GM12878 (cell line): ENCODE results near the gene NCKAP5. TPM values are rescaled to one million over a fixed set of nuclear protein-coding genes. Genes with fewer than 3 reads are reported as not detected.

Experiments used
- ATAC-seq: fragments of 200-7000 bp; cut with Tn5 transposase; 3 replicates; pipeline ENCODE4 v1.9.1; 2020; ENCODE audit warnings: mild to moderate bottlenecking, moderate library complexity
- BruUV-seq: library from RNA; stranded (reverse); fragments of 400-500 nt; replicated peaks from 2 replicates; lab custom pipeline; 2021; lab: Mats Ljungman, UMichigan
- CTCF ChIA-PET: fragments of 300-600 bp; sonication (Branson Sonifier 250); formaldehyde crosslinking; extraction: SDS; loops from one replicate; lab custom pipeline; 2021; ENCODE audit warnings: inconsistent platforms; lab: Yijun Ruan, JAX
- POLR2A ChIA-PET: fragments of 350-600 bp; formaldehyde crosslinking; extraction: SDS; loops from one replicate; lab custom pipeline; 2021; ENCODE audit warnings: inconsistent platforms; lab: Charles Lee
- RAD21 ChIA-PET: fragments of 300-600 bp; sonication (Branson Sonifier 250); formaldehyde crosslinking; loops from one replicate; lab custom pipeline; 2023; ENCODE audit warnings: antibody characterized with exemption; ENCODE audit not compliant: unreplicated experiment; lab: Charles Lee
- SMC1A ChIA-PET: fragments of 300-600 bp; sonication (Branson Sonifier 250); formaldehyde crosslinking; loops from one replicate; lab custom pipeline; 2023; ENCODE audit not compliant: unreplicated experiment, uncharacterized antibody; lab: Charles Lee
- DNase-seq: peaks from one replicate; pipeline ENCODE4 v3.0.0-alpha.2; 2011; ENCODE audit warnings: low read depth, low spot score
- FAIRE-seq: peaks from 3 replicates; lab custom pipeline; 2011; peaks lifted over from hg19 to GRCh38; lab: Jason Lieb, UNC
- H2AFZ ChIP-seq: 2 replicates; pipeline ENCODE4 v1.6.0; 2011; ENCODE audit warnings: low read depth, low read length, control low read depth; ENCODE audit not compliant: control insufficient read depth
- H3K27ac ChIP-seq: 2 replicates; pipeline ENCODE4 v1.5.1; 2011; ENCODE audit warnings: control low read depth; ENCODE audit not compliant: control insufficient read depth, insufficient read depth
- H3K27me3 ChIP-seq, 2 experiments: replicated peaks in 1 of 2; 2 replicates each; pipeline versions ENCODE4 v1.6.0 to v1.6.1; 2011; ENCODE audit warnings: low read length in 1 of 2; ENCODE audit not compliant: control insufficient read depth in 2 of 2, insufficient read depth in 2 of 2
- H3K36me3 ChIP-seq, 2 experiments: 2 replicates each; pipeline ENCODE4 v1.5.1; 2011; ENCODE audit warnings: low read length in 1 of 2; ENCODE audit not compliant: control insufficient read depth in 2 of 2, insufficient read depth in 2 of 2
- H3K4me1 ChIP-seq: 2 replicates; pipeline ENCODE4 v1.6.1; 2011; ENCODE audit warnings: mild to moderate bottlenecking, low read length, moderate library complexity, mixed read lengths; ENCODE audit not compliant: control insufficient read depth, insufficient read depth
- H3K4me2 ChIP-seq: 2 replicates; pipeline ENCODE4 v1.6.0; 2011; ENCODE audit warnings: control low read depth; ENCODE audit not compliant: control insufficient read depth, insufficient read depth
- H3K4me3 ChIP-seq: fragments of 200-600 bp; sonication (generic); 2 replicates; pipeline ENCODE4 v1.5.1; 2016
- H3K79me2 ChIP-seq: 2 replicates; pipeline ENCODE4 v1.6.0; 2011; ENCODE audit warnings: low read length; ENCODE audit not compliant: control insufficient read depth, insufficient read depth
- H3K9ac ChIP-seq: 2 replicates; pipeline ENCODE4 v1.8.0; 2011; ENCODE audit warnings: low read length, control low read depth, mixed read lengths; ENCODE audit not compliant: control insufficient read depth, insufficient read depth
- H3K9me3 ChIP-seq: replicated peaks from 3 replicates; pipeline ENCODE4 v1.5.1; 2011; ENCODE audit warnings: mild to moderate bottlenecking, low read length; ENCODE audit not compliant: control insufficient read depth, insufficient read depth
- H4K20me1 ChIP-seq: 2 replicates; pipeline ENCODE4 v1.6.0; 2011; ENCODE audit not compliant: control insufficient read depth, insufficient read depth
- IRF4 ChIP-seq: IDR thresholded peaks from 2 replicates; pipeline ENCODE4 v1.6.1; 2011; ENCODE audit warnings: low read depth, low read length
- PAX5 ChIP-seq: IDR thresholded peaks from 2 replicates; pipeline ENCODE4 v1.6.1; 2011; ENCODE audit warnings: low read depth, low read length, borderline replicate concordance
- POLR2AphosphoS5 ChIP-seq: IDR thresholded peaks from 2 replicates; pipeline ENCODE4 v1.6.1; 2011; ENCODE audit warnings: mild to moderate bottlenecking, low read length, inconsistent platforms
- STAT1 ChIP-seq: fragments of 450-650 bp; conservative IDR thresholded peaks from 2 replicates; pipeline ENCODE4 v1.6.1; 2014; ENCODE audit warnings: antibody characterized with exemption, mild to moderate bottlenecking
- ZBTB11 ChIP-seq: fragments of 450-650 bp; formaldehyde crosslinking; IDR thresholded peaks from 2 replicates; pipeline ENCODE4 v1.5.0; 2022; ENCODE audit warnings: mild to moderate bottlenecking, missing genetic modification characterization
- WGBS: methylation state at CpG from one replicate; pipeline ENCODE4 v1.1.6; 2016; ENCODE audit warnings: low lambda C conversion rate; ENCODE audit not compliant: insufficient replicate concordance, insufficient coverage; ENCODE audit errors: missing lambda C conversion rate; 5-methylcytosine and 5-hydroxymethylcytosine counted together
- in situ Hi-C: fragments of 300-500 bp; cut with MboI; formaldehyde crosslinking; loops from 9 replicates; pipeline ENCODE4 v1.14.3; 2018; ENCODE audit warnings: mixed read lengths
- intact Hi-C: fragments of 100-400 bp; cut with micrococcal nuclease; formaldehyde crosslinking; loops from one replicate; pipeline ENCODE4 v1.14.2; 2022; ENCODE audit not compliant: unreplicated experiment
- polyA plus RNA-seq, 11 experiments: library from polyadenylated mRNA; depleted of rRNA in 4 of 11; unstranded in 6 of 11; stranded (reverse) in 5 of 11; fragments of >200 nt; fragmentation: Nextera tagmentation in 4 of 11; fragmentation: Illumina TruSeq in 1 of 11; extraction: Ambion mirVana in 4 of 11; extraction: Trizol in 1 of 11; gene quantifications; 1 replicate in 1 of 11; 2 replicates in 10 of 11; pipeline versions ENCODE4 v1.2.1 to v1.2.3, GENCODE V29; 2011 to 2016; ENCODE audit warnings: inconsistent platforms in 2 of 11, missing spikeins in 2 of 11, low read depth in 1 of 11
- total RNA-seq, 4 experiments: library from RNA; depleted of rRNA in 3 of 4; stranded (reverse); fragments of >200 nt in 3 of 4; fragmentation: Illumina TruSeq in 1 of 4; extraction: Trizol in 1 of 4; gene quantifications; 2 replicates each; pipeline versions ENCODE4 v1.2.1 to v1.2.3, GENCODE V29; 2013 to 2021
- TF ChIP-seq, protein P1 (sequence below): fragments of 450-650 bp; IDR thresholded peaks from 2 replicates; pipeline ENCODE4 v1.6.1; 2017; ENCODE audit warnings: low read depth, mild to moderate bottlenecking, moderate library complexity
- TF ChIP-seq, protein P2 (sequence below): fragments of 450-650 bp; IDR thresholded peaks from 2 replicates; pipeline ENCODE4 v1.6.1; 2016; ENCODE audit warnings: mild to moderate bottlenecking, moderate library complexity, borderline replicate concordance
- TF ChIP-seq, protein P3 (sequence below): IDR thresholded peaks from 2 replicates; pipeline ENCODE4 v1.6.1; 2011; ENCODE audit warnings: borderline replicate concordance, low read depth, mild to moderate bottlenecking, moderate library complexity, low read length; ENCODE audit not compliant: insufficient read depth, poor library complexity, severe bottlenecking

Gene NCKAP5
- total and polyA plus RNA-seq, 10 of the 15 experiments (the other 5 are each of a cell fraction or from before 2014, with no cell fraction given), result 0.06 to 0.44 (median 0.16) TPM

DNA sequence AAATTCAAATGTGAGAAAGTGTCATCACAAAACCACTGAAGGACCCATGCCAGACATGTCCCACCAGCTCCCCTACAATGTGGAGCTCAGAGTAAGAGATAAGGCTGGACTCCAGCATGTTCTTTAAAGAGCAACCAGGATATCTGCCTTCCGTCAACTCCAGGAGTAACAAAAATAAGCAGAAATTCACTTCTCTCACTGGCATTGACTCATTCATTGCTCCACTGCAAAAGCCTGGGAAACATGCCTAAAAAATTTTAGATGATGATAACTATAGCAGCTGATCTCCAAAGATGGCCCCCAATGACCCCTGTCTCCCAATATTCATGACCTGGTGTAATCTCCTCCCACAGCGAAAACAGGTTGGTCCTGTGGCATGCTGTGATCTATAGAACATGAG lies 314.5 kb downstream of the NCKAP5 start (continued):
- TF ChIP-seq, protein P1, sequence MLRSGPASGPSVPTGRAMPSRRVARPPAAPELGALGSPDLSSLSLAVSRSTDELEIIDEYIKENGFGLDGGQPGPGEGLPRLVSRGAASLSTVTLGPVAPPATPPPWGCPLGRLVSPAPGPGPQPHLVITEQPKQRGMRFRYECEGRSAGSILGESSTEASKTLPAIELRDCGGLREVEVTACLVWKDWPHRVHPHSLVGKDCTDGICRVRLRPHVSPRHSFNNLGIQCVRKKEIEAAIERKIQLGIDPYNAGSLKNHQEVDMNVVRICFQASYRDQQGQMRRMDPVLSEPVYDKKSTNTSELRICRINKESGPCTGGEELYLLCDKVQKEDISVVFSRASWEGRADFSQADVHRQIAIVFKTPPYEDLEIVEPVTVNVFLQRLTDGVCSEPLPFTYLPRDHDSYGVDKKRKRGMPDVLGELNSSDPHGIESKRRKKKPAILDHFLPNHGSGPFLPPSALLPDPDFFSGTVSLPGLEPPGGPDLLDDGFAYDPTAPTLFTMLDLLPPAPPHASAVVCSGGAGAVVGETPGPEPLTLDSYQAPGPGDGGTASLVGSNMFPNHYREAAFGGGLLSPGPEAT, result no peak
- TF ChIP-seq STAT1 (no peak), IRF4 (no peak)

GRCh38 chr2:133252780-133253355 lies 315.4 kb downstream of the NCKAP5 start:
- intact Hi-C loops (no loop called here), in situ Hi-C loops (no loop called here)
- H3K27me3 ChIP-seq, result no peaks in the 10 kb centered on the region
- H3K36me3 ChIP-seq, result no peaks in the 10 kb centered on the region
- POLR2A ChIA-PET, result no interaction called here
- no TSS peak for BruUV-seq
- H3K27ac ChIP-seq, result no peak overlapping the region
- no peaks in the 10 kb centered on the region for H3K9me3 ChIP-seq
- H3K4me1 ChIP-seq, result no peaks in the 10 kb centered on the region
- FAIRE-seq, result no peak
- H3K4me2 ChIP-seq, result no peak overlapping the region
- no peaks in the 10 kb centered on the region for H3K79me2 ChIP-seq
- no peak overlapping the region for H3K4me3 ChIP-seq
- no peak for ATAC-seq
- DNase-seq, result no peak
- no peak overlapping the region for H3K9ac ChIP-seq
- no peak overlapping the region for H2AFZ ChIP-seq
- SMC1A ChIA-PET, result no interaction called here
- no peaks in the 10 kb centered on the region for H4K20me1 ChIP-seq
- CTCF ChIA-PET, result interaction anchor here (1.0 kb wide), 1 partner anchor 8 kb away, joined by 3 read pairs; no protein-coding TSS in a partner anchor
- 5% methylated on average over 5 of the region's 5 CpGs for WGBS
- RAD21 ChIA-PET, result interaction anchor here (1.2 kb wide), 1 partner anchor 10 kb away, joined by 3 read pairs; no protein-coding TSS in a partner anchor
- TF ChIP-seq, protein P2, sequence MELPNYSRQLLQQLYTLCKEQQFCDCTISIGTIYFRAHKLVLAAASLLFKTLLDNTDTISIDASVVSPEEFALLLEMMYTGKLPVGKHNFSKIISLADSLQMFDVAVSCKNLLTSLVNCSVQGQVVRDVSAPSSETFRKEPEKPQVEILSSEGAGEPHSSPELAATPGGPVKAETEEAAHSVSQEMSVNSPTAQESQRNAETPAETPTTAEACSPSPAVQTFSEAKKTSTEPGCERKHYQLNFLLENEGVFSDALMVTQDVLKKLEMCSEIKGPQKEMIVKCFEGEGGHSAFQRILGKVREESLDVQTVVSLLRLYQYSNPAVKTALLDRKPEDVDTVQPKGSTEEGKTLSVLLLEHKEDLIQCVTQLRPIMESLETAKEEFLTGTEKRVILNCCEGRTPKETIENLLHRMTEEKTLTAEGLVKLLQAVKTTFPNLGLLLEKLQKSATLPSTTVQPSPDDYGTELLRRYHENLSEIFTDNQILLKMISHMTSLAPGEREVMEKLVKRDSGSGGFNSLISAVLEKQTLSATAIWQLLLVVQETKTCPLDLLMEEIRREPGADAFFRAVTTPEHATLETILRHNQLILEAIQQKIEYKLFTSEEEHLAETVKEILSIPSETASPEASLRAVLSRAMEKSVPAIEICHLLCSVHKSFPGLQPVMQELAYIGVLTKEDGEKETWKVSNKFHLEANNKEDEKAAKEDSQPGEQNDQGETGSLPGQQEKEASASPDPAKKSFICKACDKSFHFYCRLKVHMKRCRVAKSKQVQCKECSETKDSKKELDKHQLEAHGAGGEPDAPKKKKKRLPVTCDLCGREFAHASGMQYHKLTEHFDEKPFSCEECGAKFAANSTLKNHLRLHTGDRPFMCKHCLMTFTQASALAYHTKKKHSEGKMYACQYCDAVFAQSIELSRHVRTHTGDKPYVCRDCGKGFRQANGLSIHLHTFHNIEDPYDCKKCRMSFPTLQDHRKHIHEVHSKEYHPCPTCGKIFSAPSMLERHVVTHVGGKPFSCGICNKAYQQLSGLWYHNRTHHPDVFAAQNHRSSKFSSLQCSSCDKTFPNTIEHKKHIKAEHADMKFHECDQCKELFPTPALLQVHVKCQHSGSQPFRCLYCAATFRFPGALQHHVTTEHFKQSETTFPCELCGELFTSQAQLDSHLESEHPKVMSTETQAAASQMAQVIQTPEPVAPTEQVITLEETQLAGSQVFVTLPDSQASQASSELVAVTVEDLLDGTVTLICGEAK, result no peak
- no peak for TF ChIP-seq PAX5
- TF ChIP-seq POLR2AphosphoS5, result no peak
- no peak for TF ChIP-seq ZBTB11 (CRISPR knock-in tag)
- TF ChIP-seq, protein P3, sequence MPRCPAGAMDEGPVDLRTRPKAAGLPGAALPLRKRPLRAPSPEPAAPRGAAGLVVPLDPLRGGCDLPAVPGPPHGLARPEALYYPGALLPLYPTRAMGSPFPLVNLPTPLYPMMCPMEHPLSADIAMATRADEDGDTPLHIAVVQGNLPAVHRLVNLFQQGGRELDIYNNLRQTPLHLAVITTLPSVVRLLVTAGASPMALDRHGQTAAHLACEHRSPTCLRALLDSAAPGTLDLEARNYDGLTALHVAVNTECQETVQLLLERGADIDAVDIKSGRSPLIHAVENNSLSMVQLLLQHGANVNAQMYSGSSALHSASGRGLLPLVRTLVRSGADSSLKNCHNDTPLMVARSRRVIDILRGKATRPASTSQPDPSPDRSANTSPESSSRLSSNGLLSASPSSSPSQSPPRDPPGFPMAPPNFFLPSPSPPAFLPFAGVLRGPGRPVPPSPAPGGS, result no peak
